Uterine smooth muscle cell (primary cell): Measurements from ENCODE around the gene MYF5. TPM values are rescaled to one million over a fixed set of nuclear protein-coding genes. Genes with fewer than 3 reads are reported as not detected.

Experiments
- total RNA-seq: library from RNA; depleted of rRNA; stranded (reverse); fragments of >200 nt; gene quantifications from 2 replicates; pipeline ENCODE4 v1.2.3, GENCODE V29; 2014

Gene MYF5
- not detected in 2 replicates for total RNA-seq

DNA sequence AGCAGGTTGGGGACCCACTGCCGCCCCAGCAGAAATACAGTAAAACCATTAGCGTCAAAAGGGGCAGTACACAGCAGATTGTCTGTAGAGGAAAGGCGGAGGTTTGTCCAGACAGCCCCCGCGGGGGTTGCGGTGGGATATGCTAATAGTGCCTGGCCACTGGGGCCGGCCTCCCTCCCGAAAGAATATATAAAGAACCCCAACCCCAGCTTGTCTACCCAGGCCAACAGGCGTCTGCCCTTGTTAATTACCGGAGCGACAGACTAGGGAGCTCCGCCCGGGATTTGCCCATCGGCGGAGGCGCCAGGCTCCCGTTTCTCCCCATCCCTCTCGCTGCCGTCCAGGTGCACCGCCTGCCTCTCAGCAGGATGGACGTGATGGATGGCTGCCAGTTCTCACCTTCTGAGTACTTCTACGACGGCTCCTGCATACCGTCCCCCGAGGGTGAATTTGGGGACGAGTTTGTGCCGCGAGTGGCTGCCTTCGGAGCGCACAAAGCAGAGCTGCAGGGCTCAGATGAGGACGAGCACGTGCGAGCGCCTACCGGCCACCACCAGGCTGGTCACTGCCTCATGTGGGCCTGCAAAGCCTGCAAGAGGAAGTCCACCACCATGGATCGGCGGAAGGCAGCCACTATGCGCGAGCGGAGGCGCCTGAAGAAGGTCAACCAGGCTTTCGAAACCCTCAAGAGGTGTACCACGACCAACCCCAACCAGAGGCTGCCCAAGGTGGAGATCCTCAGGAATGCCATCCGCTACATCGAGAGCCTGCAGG, at the start of gene MYF5:
TSS of gene MYF5 (plus strand) at position 217 of the 774 bp plus-strand sequence. CDS start at position 369, 152 bp downstream.

DNA sequence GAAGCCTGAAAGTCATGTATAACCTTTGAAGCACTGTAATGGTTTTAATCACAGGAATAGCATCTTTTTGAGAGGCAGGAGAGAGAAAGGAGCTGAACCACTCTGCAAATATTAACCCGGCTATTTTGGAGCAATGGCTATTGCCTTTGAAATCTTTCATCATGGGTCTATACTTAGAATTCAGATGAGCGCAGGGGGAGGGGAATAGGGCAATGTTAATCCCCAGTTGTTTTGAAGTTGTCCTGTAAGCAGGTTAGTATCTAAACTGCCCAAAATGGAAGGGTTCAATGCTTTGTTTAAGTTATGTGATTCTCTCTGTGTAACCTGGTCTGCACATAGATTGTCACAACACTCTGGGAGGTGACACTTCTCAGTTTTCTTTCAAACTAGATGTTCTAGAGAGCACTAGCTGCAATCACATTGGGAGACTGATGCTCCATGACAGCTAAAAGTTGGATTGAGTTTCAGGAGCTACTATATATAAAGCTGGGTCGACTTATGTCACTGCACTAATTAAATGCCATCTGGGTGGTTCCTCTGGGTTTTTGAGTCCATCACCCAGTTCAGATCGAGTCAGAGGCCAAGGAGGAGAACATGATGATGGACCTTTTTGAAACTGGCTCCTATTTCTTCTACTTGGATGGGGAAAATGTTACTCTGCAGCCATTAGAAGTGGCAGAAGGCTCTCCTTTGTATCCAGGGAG, 9.4 kb upstream of the MYF5 start, which contains the start of gene MYF6:
TSS of gene MYF6 (plus strand) at position 509 of the 704 bp plus-strand sequence. CDS start at position 595, 86 bp downstream.

Other genes with a start within 250 kb of the MYF5 start
- 0.11 TPM in 1 of 2 replicates, not detected in the other for gene MYF6, start 9.3 kb upstream of the MYF5 start, total RNA-seq
- 3.1 and 3.9 TPM in 2 replicates for gene LIN7A, start 221.0 kb downstream of the MYF5 start, total RNA-seq